A673 (cell line): ENCODE results near the gene SMAD3. TPM values are rescaled to one million over a fixed set of nuclear protein-coding genes. Genes with fewer than 3 reads are reported as not detected.

ENCODE experiments used
- BruUV-seq: library from RNA; stranded (reverse); fragments of 400-500 nt; replicated peaks from 2 replicates; lab custom pipeline; 2021; lab: Mats Ljungman, UMichigan
- CTCF ChIA-PET: fragments of 300-600 bp; sonication (Branson Sonifier 250); formaldehyde crosslinking; loops from one replicate; lab custom pipeline; 2022; ENCODE audit warnings: antibody characterized with exemption; lab: Charles Lee
- POLR2A ChIA-PET: fragments of 300-600 bp; sonication (Branson Sonifier 250); formaldehyde crosslinking; loops from one replicate; lab custom pipeline; 2022; ENCODE audit warnings: antibody characterized with exemption; ENCODE audit not compliant: low non-redundant PET; lab: Charles Lee
- DNase-seq: peaks from one replicate; pipeline ENCODE4 v3.0.0-alpha.2; 2015; ENCODE audit warnings: low spot score
- H3K27ac ChIP-seq: fragments of 200-600 bp; sonication (generic); 2 replicates; pipeline ENCODE4 v1.5.1; 2016; ENCODE audit warnings: mixed run types, low read depth, mild to moderate bottlenecking, mixed read lengths, antibody characterized with exemption, low read length; ENCODE audit not compliant: poor library complexity, severe bottlenecking
- H3K27me3 ChIP-seq: fragments of 200-600 bp; sonication (generic); replicated peaks from 2 replicates; pipeline ENCODE4 v1.6.1; 2017; ENCODE audit warnings: mixed run types, low read depth, mild to moderate bottlenecking, mixed read lengths, antibody characterized with exemption, low read length; ENCODE audit not compliant: insufficient read depth, poor library complexity
- H3K36me3 ChIP-seq: fragments of 200-600 bp; sonication (generic); 2 replicates; pipeline ENCODE4 v1.6.1; 2016; ENCODE audit warnings: mixed run types, mild to moderate bottlenecking, mixed read lengths, antibody characterized with exemption, low read length; ENCODE audit not compliant: insufficient read depth, poor library complexity, severe bottlenecking
- H3K4me1 ChIP-seq: fragments of 200-600 bp; sonication (generic); 2 replicates; pipeline ENCODE4 v1.6.1; 2017; ENCODE audit warnings: mixed run types, mild to moderate bottlenecking, mixed read lengths, antibody characterized with exemption, low read length; ENCODE audit not compliant: insufficient read depth, poor library complexity, severe bottlenecking
- H3K4me3 ChIP-seq: fragments of 200-600 bp; sonication (generic); 2 replicates; pipeline ENCODE4 v1.5.1; 2016; ENCODE audit warnings: low read depth, mixed run types, mild to moderate bottlenecking, mixed read lengths, low read length; ENCODE audit not compliant: poor library complexity, severe bottlenecking
- H3K9me3 ChIP-seq: fragments of 200-600 bp; sonication (generic); 2 replicates; pipeline ENCODE4 v1.6.1; 2016; ENCODE audit warnings: mixed run types, low read depth, mild to moderate bottlenecking, mixed read lengths, antibody characterized with exemption, low read length; ENCODE audit not compliant: poor library complexity, severe bottlenecking
- CTCF ChIP-seq: fragments of 300-800, 200-600 bp; sonication (generic); conservative IDR thresholded peaks from 2 replicates; pipeline ENCODE4 v1.5.1; 2017; ENCODE audit warnings: low read depth, mild to moderate bottlenecking, antibody characterized with exemption, low read length, moderate library complexity, mixed read lengths
- EZH2 ChIP-seq: fragments of 200-600 bp; sonication (generic); IDR thresholded peaks from 2 replicates; pipeline ENCODE4 v1.6.1; 2017; ENCODE audit warnings: borderline replicate concordance, low read depth, mild to moderate bottlenecking, mixed read lengths, antibody characterized with exemption, low read length; ENCODE audit not compliant: poor library complexity, severe bottlenecking
- intact Hi-C: fragments of 100-400 bp; cut with micrococcal nuclease; formaldehyde crosslinking; loops from one replicate; pipeline ENCODE4 v1.10.0; 2022; ENCODE audit not compliant: unreplicated experiment
- total RNA-seq: library from RNA; stranded (reverse); gene quantifications from 2 replicates; pipeline ENCODE4 v1.2.3, GENCODE V29; 2021

The SMAD3 gene
- total RNA-seq, 1 experiment from 2014 or later, result 31.0 TPM

DNA sequence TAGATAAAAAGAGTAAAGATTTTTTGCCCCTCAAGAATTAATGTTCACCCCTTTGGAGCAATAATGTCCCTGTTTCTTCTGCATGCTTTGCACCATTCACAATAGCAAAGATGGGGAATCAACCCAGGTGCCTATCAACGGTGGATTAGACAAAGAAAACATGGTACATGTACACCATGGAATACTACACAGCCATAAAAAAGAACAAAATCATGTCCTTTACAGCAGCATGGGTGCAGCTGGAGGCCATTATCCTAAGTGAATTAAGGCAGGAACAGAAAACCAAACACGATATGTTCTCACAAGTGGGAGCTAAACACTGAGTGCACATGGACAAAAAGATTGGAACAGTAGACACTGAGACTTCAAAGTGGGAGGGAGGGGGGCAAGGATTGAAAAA is 153.9 kb downstream of the SMAD3 start:
- Histone ChIP-seq H3K4me3 (no peak overlapping the region), H3K36me3 (no peaks in the 10 kb centered on the region), H3K9me3 (no peaks in the 10 kb centered on the region), H3K4me1 (no peaks in the 10 kb centered on the region), H3K27ac (no peak overlapping the region), H3K27me3 (no peaks in the 10 kb centered on the region)
- intact Hi-C loops, result no loop called here
- no TSS peak for BruUV-seq
- ChIA-PET CTCF (no interaction called here), POLR2A (no interaction called here)
- no peak for TF ChIP-seq EZH2
- TF ChIP-seq CTCF, result no peak
- DNase-seq, result no peak

- Histone ChIP-seq H3K9me3 (no peaks in the 10 kb centered on the region), H3K36me3 (no peaks in the 10 kb centered on the region), H3K4me3 (no peak overlapping the region), H3K4me1 (peaks cover 20% of the 10 kb centered on the region), H3K27ac (no peak overlapping the region), H3K27me3 (no peaks in the 10 kb centered on the region)
- intact Hi-C loops, result no loop called here
- no peak for DNase-seq
- ChIA-PET POLR2A (no interaction called here), CTCF (interaction anchor here (0.7 kb wide), 1 partner anchor 805 kb away, joined by 4 read pairs; no protein-coding TSS in a partner anchor)
- BruUV-seq, result no TSS peak
- no peak for TF ChIP-seq CTCF
- TF ChIP-seq EZH2, result no peak
Measured at GRCh38 chr15:67224889-67225288, 159.5 kb downstream of the SMAD3 start.

DNA sequence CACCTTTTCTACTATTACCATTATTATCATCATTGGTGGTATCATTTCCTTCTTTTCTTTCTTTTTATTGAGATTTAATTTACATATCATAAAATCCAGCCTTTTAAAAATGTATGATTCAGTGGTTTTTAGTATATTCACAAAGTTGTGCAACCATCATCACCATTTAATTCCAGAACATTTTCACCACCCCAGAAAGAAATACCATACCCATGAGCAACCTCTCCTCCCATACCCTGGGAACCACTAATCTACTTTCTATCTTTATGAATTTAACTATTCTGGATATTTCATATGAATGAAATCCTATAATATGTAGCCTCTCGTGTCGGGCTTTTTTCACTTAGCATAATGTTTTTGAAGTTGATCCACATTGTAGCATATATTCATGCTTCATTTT is 159.9 kb downstream of the SMAD3 start:
- Histone ChIP-seq H3K9me3 (no peaks in the 10 kb centered on the region), H3K4me3 (no peak overlapping the region), H3K4me1 (peaks cover 20% of the 10 kb centered on the region), H3K27me3 (no peaks in the 10 kb centered on the region), H3K36me3 (no peaks in the 10 kb centered on the region), H3K27ac (no peak overlapping the region)
- ChIA-PET POLR2A (no interaction called here), CTCF (no interaction called here)
- intact Hi-C loops, result no loop called here
- no peak for TF ChIP-seq CTCF
- TF ChIP-seq EZH2, result no peak
- no TSS peak for BruUV-seq
- no peak for DNase-seq
